GM21786 (cell line): ENCODE data around the gene MPL.
"Not testable (repeated sequence)": the region's sequence is repeated elsewhere in the genome, so short reads cannot be mapped to it uniquely, and the experiment has no call there.

ENCODE experiments used
- ATAC-seq: cut with Tn5 transposase; IDR thresholded peaks from one replicate; pipeline ENCODE4 v1.9.1; 2021; ENCODE audit not compliant: unreplicated experiment

MPL gene

GRCh38 chr1:43351421-43352350 lies 14.1 kb downstream of the MPL start:
- no peak for ATAC-seq

DNA sequence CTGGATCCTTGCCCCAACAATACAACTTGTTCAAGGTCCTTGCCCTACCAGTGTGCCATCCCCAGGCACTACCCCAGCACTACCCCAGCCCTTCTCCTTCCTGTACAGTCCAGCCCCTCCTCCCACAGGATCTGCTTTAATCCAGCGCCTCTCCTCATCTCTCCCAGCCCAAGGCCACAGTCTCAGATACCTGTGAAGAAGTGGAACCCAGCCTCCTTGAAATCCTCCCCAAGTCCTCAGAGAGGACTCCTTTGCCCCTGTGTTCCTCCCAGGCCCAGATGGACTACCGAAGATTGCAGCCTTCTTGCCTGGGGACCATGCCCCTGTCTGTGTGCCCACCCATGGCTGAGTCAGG lies 14.7 kb downstream of the MPL start:
- ATAC-seq, result no peak

GRCh38 chr1:43352881-43353280 lies 15.3 kb downstream of the MPL start:
- no peak for ATAC-seq

- no peak for ATAC-seq
These were observed 16.9 kb downstream of the MPL start for GRCh38 chr1:43354471-43354870.

- ATAC-seq, result no peak
These were observed 17.3 kb downstream of the MPL start for GRCh38 chr1:43354936-43355335.

DNA sequence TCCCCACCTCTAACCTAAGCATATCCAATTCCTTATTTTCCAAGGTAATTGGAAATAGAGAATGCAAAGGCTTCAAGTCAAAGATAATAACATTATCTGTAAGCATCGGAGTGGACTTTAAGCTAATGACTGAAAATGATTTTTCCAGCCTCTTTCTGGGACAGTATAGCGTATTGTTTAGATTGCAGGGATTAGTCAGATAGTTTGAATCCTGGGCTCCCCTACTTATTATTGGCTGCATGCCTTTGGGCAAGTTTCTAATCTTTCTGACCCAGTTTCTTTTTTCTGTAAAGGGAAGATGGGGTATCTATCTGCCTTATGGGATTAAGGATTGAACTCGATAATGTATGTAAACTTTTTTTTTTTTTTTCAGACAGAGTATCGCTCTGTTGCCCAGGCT lies 19.6 kb downstream of the MPL start:
- ATAC-seq, result no peak

DNA sequence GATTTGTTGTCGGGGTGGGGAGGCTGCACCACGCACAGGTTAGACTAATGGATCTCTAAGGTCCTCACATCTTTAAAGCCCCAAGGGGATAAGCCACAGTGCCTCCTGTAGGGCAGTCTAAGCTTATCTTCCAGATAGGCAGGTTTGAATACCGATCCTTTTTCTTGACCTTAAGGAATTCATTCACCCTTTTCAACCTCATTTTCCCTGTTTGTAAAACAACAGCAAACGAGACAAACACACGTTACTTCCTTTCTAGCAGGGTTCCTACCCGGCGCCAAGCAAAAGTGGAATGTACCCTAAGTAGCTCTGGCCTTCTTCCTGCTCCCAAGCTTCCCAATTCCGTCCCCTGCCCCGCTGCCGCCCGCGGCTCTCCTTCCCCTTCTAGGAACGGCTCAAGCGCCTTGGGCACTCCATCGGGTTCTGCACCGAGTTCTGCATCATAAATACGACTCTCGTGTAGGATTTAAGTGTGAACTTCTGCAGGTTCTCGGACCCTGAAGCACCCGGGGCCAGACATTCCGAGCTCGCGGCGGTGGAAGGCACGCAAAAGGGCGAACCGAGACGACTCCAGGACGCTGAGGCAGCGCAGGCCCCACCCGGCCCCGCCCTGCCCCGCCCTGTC lies 20.6 kb downstream of the MPL start:
- peak; percentile 5 for ATAC-seq

DNA sequence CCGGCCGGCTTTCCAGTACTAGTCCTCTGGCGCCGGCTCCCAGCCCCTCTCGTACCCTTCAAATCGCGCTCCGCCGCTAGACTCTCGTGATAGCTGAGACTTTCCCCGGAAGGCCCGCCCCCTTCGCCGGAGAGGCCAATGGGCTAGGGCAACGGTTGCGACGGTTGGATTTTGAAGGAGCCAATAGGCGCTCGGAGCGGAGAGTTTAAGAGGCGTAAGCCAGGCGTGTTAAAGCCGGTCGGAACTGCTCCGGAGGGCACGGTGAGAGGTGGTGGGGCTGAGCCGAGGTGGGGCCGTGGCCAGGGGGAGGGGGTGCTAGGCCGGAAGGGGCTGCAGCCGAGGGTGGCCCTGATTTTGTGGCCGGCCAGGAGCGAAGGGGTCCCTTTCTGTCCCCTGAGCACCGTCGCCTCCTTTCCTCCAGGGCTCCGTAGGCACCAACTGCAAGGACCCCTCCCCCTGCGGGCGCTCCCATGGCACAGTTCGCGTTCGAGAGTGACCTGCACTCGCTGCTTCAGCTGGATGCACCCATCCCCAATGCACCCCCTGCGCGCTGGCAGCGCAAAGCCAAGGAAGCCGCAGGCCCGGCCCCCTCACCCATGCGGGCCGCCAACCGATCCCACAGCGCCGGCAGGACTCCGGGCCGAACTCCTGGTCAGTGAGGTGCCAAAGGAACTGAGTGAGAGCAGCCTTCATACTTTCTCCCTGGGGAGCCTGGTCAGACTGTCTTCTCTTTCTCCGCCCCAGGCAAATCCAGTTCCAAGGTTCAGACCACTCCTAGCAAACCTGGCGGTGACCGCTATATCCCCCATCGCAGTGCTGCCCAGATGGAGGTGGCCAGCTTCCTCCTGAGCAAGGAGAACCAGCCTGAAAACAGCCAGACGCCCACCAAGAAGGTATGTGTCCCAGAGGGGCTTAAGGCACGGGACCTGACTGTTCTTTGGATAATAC lies 21.4 kb downstream of the MPL start, which contains the start of gene CDC20:
TSS of gene CDC20 (plus strand) at position 236 of the 948 bp plus-strand sequence. CDS start at position 471, 235 bp downstream.
- ATAC-seq, result peak; percentile 98

DNA sequence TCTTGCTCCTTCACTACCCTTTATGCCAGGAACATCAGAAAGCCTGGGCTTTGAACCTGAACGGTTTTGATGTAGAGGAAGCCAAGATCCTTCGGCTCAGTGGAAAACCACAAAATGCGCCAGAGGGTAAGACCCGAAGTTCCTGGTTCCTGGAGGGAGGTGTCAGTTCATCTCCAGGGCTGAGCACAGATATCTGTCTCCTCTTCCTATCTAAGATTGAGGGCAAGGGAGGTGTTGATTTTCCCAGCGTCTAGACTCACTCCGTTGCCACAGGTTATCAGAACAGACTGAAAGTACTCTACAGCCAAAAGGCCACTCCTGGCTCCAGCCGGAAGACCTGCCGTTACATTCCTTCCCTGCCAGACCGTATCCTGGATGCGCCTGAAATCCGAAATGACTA lies 22.1 kb downstream of the MPL start:
- ATAC-seq, result no peak

GRCh38 chr1:43360616-43361015 lies 23.0 kb downstream of the MPL start:
- ATAC-seq, result no peak

GRCh38 chr1:43363283-43363934 lies 25.8 kb downstream of the MPL start:
- no peak for ATAC-seq

DNA sequence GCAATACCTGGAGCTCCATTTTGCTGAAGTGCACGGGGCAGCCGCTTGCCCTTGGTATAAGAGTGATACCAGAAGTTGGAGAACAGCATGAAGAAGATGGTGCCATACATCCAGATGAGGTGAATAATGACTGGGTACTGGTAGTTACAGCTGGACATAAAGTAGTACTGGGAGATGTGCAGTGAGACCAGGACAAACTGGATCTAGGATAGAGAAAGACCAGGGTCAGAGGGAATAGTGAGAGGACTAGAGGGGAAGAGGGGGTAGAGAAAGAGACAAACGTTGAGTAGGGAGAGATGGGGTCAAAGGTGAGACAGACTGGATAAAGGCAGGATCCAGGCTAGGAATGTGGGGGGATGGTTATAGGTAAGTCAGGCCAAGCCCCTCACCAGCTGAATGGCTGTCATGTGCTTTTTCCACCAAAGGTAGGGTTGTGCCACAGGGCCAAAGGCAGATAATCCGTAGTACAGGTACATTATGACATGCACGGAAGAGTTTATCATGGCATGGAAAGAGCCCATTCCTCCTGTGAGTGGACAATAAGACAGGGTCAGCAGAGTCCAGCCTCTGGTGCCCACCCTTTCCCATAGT lies 26.4 kb downstream of the MPL start:
- ATAC-seq, result no peak

DNA sequence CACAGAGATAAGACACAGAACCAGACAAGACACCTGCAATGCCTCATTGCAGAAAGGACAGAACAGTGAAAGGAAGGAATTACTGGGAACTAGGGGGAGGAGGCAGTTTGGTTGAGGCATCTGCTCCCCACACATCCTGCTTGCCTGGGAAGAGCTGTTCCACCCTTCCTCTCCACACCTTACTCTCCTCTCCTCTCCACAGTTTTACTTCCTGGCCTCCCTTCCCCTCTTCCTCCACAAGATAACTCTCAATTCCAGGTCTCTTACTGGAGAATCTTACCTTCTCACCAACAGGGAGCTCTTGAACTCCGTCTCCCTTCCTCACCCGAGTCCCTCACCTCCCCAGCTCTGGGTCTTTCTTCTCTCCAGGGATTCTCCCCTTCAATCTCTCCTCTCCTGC lies 28.1 kb downstream of the MPL start:
- ATAC-seq, result no peak

GRCh38 chr1:43366179-43366578 lies 28.6 kb downstream of the MPL start:
- no peak for ATAC-seq

- no peak for ATAC-seq
These were observed 29.0 kb downstream of the MPL start for GRCh38 chr1:43366601-43367025.

DNA sequence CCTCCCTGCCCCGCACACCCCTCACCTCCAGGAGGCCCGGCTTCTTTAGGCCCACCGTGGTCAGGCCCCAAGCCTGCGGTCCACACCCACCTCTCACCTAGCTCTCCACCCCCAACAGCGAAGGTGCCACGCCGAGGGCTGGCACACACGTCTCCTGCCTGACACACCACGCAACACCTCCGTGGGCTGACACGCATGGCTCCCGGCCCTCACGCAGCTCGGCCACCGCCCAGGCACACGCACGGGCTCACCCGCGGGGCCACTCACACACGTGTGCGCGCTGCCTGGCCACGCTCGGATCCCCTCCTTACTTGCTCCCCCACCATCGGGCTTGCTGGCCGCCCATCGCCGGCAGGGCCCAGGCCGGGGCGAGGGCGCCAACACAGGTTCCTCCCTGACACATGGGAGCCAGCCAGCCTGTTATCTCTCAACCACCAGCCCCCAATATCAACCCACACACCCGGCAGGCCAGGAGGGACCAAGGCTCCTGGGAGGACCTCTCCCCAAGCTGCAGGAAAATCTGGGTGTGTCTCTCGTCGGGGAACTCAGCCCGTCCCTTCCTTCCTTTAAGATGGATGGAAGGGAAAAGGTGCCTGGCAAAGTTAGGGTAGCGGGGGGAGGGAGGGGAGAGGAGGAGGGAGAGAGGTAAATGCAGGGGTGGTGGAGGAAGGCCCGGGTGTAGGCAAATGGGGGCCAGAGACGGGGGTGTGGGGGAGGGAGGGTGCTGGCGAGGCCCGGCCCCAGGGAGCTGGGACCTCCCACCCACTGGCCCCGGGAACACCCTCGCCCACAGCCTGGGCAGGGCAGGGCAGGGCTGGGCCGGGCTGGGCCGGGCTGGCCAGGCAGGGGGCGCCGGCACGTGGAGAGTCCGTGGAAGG lies 29.6 kb downstream of the MPL start:
- peak; percentile 24 for ATAC-seq

DNA sequence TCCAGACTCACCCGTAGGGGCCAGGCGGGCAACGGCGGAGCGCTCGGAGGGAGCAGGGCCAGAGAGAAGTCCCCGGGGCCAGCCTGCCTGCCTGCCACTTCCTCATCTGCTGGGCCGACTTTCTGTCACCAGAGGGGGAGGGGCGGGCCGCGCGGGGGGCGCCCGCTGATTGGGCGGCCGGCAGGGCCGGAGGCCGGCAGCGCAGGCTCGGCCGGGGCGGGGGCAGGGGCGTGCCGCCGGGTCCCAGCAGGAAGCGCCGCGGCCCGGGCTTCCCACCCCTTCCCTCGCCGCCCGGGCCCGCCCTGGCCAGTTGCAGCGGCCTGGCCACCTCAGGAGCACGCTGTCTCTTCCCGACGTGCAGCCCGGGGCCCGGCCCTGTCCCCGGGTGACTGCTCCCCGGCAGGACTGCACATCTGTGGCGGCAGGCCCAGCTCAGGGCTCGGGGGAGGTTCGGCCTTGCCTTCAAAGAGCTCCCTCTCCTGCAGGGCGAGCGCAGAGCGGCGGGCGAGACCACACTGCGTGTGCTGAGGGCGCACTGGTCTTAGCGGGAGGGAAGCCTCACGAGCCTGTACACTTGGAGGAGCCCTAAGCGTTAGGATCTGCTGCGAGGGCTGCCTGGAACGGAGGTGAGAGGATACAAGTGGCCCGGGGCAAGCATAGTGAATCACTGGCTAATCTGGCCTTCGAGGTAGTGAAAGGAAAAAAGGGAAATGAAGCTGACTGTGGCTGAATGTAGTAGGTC lies 30.5 kb downstream of the MPL start, which contains the start of gene ELOVL1:
TSS of gene ELOVL1 (minus strand) at position 108 of the 742 bp plus-strand sequence. CDS start 2,402 bp downstream, outside the sequence.
- peak; percentile 67 for ATAC-seq

- no peak for ATAC-seq
These were observed 31.0 kb downstream of the MPL start for GRCh38 chr1:43368646-43369020.

GRCh38 chr1:43369779-43370178 lies 32.2 kb downstream of the MPL start:
- not testable (repeated sequence) for ATAC-seq
